Putamen (tissue), 1 donor: ENCODE measurements around the gene PDE9A.
"Not testable (repeated sequence)": the region's sequence is repeated elsewhere in the genome, so short reads cannot be mapped to it uniquely, and the experiment has no call there.

ENCODE experiments used
- DNase-seq: peaks from one replicate; pipeline ENCODE4 v3.0.0-alpha.2; 2016; ENCODE audit warnings: low spot score

PDE9A gene

DNA sequence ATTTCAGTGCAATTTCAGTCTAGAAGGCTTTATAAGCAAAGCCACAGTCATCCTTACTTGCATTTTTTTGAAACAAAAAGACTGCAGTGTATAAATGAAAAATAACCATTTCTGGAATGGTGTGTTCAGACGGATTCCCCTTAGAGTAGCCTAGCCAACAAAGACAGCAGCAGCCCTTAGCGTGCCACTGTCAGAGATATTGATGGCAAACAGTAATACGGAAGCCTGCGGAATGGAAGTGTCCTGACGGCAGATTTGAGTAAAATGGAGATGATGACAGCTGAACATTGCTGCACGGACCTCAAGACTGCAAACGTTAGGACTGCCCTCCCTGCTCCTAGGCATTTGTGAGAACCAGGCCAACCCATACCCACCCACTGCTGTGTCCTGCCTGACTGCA is 54.7 kb downstream of the PDE9A start:
- no peak for DNase-seq

DNA sequence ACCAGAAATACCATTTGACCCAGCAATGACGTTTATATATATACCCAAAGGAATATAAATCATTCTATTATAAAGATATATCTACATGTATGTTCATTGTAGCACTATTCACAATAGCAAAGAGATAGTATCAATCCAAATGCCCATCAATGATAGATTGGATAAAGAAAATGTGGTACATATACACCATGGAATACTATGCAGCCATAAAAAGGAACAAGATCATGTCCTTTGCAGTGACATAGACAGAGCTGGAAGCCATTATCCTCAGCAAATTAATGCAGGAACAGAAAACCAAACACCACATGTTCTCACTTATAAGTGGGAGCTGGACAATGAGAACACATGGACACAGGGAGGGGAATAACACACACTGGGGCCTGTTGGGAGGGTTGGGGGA is 55.5 kb downstream of the PDE9A start:
- not testable (repeated sequence) for DNase-seq

DNA sequence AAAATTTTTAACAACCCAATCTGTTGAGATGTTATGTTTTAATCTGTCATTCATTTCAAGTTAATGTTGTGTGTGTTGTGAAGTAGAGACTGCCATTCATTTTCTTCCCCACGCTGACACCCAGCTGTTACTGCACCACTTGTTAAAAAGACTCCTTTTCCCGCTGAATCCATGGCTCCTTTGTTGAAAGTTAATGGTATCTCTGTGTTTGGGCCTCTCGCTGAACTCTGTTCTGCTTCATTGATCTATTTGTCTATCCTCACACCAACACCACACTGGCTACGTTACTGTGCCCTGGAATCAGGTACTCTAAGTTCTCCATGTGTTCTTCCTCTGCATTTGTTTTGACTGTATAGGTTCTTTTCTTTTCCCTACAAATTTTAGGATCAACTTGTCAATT is 58.2 kb downstream of the PDE9A start:
- no peak for DNase-seq

DNA sequence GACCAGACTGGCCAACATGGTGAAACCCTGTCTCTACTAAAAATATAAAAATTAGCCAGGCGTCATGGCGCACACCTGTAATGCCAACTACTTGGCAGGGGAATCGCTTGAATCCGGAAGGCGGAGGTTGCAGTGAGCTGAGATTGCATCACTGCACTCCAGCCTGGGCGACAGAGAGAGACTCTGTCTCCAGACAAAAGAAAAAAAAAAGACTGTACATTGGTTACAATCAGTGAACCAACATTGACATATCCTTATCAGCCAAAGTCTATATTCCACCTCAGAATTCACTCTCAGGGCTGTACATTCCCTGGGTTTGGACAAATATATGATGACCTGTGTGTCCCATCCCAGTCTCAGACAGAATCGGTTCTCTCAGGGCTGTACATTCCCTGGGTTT is 62.0 kb downstream of the PDE9A start:
- not testable (repeated sequence) for DNase-seq

DNA sequence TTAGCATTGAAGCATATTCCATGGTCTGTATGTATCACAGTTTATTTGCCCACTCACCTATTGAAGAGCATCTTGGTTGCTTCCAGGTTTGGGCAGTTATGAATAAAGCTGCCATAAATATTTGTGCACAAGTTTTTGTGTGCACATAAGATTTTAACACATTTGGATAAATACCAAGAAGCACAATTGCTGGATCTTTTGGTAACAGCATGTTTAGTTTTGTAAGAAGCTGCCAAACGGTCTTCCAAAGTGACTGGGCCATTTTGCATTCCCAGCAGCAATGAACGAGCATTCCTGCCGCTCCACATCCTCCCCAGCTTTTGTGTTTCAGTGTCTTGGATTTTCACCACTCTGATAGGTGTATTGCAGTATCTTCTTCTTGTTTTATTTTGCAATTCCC is 62.7 kb downstream of the PDE9A start:
- no peak for DNase-seq

DNA sequence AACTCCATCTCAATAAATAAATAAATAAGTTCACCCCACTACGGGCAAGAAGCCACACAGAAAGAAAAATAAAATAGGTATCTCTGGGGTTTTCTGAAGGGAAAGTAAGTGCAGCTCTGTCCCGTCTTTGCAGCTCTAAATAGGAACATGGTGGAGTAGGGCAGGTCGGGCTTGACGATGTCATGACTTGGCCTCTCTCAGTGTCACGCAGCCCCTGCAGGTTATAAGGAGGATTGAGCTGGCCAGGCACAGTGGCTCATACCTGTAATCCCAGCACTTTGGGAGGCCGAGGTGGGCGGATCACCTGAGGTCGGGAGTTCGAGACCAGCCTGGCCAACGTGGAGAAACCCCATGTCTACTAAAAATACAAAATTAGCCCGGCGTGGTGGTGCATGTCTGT is 67.1 kb downstream of the PDE9A start:
- DNase-seq = not testable (repeated sequence)

DNA sequence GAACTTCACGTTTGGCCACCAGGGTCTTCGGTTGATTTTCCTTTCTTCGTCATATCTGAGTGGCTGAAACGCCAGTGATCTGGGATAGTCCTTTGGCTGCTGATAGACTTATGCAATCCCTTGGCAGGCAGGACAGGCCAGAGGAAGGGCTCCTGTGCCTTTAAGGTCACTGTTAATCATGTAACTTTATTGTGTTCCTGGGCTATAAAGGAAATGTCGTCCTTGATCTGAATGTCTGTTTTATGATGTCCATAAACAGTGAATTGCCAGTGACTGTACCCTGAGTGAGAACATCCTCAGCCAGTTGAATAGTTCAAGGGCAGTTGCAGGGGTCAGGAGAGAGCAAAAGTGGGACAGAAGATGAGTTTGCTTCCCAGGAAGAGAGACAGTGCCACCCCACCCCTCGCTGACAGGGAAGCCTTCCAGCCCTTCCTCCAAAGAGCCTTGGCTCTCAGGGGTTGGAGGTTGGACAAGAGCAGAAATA is 68.0 kb downstream of the PDE9A start:
- no peak for DNase-seq

DNA sequence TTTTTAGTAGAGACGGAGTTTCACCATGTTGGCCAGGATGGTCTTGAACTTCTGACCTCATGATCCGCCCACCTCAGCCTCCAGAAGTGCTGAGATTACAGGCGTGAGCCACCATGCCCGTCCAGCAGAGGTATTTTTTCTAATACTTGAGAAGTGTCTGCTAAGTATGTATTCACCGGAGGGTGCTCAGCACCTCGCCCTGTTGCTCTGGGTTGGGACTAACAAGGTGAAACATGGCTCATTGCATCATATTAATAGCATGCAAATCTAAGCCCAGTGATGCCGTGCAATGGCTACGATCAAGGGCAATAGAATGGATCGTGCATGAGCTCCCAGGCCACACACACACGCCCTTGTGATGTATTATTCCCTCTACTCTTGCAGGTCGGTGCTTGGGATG is 68.7 kb downstream of the PDE9A start:
- no peak for DNase-seq

DNA sequence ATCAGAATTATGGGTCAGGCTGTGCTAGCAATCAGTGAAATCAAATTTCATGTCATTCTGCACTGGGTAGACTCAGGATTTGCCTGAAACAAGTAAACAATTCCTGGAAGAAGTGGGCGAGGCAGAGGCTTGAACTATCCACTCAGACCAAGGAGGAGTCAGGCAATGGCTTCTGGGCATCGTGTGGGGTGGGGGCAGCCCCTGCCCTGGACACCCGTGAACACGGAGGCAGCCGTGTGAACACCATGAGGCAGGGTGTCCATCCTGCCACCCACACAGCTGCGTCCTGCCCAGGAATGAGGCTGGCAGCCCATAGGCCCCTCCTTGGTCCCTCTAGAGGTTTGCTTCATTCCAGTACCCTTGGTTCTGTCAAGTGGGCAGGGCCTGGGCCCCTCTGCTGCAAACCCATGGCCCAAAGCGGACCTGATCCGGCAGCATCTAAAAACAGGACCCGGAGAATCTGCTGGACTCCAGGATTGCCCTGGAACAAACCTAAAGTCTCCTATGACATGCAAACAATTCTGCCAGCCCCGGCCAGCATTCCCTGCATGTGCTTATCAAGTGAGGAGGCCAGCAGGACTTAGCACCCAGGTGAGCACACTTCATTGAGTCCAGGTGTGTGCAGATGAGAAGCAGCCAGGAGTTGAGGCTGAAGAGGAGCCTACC is 69.5 kb downstream of the PDE9A start:
- no peak for DNase-seq

DNA sequence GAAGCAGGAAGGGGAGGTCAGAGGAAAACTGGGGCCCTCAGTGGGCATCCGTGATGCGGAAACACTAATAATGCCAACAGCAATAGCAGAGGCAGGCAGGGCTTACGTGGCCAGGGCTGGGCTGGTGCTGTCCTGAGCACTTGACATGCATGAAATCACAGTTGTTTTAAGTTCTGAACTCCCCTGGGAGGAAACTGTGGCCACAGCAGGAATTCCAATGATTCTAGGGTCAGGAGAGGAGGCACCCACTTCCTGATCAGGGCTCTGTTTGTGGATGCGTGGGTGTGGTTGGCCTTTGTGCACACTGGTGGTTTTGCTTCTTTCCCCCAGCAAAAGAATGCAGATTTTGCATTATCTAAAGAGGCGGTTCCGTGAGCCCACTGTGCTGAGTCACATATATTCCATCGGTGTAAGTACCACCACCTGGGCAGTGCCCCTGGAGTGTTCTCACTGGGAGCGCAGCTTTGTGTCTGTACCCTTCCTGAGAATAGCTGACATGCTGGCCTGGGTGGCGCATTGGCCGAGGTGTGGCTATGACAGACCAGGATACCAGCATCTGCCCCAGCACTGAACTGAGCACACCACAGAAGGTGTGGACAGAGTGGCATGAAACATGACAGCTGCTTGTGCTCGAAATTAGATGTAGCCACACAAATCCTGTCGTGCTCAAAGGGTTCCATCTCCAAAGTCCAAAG is 71.0 kb downstream of the PDE9A start:
- DNase-seq = no peak

DNA sequence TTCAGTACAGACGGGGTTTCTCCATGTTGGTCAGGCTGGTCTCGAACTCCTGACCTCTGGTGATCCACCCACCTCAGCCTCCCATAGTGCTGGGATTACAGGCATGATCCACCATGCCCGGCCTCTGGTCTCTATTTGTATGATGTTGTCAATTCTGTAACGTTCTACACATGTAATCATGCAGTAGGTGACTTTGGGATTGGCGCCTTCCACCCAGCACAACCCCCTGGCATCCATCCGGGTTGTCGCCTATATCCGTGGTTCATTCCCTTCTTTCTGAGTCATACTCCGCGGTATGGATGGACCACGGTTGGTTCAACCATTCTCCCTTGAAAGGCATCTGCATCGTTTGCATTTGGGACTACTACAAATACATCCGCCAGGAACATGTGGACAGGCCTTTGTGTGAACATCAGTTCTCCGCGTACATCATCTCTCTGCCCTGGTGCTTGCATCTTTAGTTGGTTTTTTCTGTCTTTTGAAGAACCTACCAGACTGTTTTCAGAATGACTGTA is 72.1 kb downstream of the PDE9A start:
- no peak for DNase-seq

DNA sequence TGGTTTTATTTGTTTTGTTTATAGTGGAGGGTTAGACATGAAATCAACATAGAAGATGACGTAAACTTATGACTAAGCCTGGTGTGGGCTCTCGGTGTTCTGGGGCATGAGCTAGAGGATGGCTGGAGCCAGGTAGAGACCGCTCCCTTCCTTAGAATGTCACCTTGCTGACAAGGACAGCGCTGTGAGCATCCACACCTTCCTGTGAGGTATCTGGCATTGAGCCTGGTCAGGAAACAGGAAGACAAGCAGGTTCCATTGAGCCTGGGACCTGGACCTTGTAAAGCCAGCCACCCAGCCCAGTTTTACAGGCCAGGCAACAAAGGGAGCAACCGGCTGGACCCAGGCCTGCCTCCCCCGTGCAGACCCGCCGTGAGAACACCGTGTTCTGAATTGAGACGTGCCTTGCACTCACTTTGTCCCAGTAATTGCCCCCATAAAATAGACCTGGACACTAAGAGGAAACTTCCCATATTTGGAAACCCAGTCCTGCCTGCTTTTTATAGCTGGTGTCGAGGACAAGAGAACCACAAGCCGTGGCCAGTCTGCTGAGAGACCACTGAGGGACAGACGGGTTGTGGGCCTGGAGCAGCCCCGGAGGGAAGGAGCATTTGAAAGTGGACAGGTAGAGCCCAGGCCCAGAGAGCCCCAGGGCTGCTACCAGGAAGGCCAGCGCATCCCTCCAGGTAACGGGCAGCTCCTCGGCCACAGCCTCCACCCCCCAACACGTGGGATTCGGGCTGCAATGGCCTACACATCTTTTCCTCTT is 78.0 kb downstream of the PDE9A start:
- no peak for DNase-seq

DNA sequence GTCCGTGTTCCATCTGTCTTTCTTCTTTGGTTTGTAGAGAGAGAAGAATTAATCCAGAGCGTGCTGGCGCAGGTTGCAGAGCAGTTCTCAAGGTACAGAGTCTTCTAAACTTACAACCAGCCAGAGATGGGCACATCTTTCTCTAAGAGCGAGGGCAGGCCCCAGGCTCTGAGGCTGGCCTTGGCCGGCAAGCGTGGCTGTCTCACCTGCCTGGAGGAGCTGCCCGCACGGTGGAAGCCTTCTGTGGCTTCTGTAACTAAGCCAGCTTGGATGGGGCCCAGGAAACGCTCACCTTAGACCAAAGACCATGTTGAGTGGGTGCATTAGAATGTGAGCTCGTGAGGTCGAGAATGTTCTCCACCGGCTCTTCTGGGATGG is 78.6 kb downstream of the PDE9A start:
- DNase-seq = no peak

DNA sequence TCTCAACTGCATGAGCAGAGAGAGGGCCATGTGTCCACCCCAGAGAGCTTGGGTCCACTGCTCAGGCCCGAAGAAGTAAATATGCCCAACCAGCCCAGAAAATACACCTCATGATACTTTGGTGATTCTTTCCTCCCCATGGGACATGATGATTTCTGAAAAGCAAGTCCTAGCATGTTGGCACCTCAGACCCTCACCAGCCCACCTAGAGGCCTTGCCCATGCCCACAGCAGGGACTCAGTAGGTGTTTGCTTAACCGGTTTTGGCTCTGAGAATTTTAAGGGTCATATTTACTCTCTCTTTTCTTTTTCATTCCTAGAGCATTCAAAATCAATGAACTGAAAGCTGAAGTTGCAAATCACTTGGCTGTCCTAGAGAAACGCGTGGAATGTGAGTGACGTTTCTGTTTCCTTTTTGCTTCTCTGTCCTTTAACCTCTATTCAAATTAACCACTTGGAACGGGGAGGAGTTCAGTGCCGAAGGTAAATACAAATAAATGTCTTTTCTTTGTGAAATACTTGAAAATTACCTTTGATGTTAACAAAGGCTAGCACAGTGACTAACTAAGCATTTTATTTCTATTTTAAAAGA is 79.7 kb downstream of the PDE9A start:
- DNase-seq = peak; percentile 47

DNA sequence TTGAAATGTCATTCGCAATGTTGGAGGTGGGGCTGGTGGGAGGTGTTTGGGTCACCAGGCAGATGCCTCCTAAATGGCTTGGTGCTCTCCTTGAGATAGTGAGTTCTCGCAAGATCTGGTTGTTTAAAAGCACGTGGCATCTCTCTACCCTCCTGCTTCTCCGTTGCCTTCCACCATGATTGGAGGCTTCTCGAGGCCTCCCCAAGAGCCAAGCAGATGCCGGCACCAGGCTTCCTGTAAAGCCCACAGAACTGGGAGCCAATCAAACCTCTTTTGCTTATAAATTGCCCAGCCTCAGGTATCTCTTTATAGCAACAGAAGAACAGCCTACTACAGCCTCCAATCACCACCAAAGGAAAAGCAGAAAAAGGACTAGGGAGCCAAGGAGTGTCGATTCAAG is 80.5 kb downstream of the PDE9A start:
- no peak for DNase-seq

DNA sequence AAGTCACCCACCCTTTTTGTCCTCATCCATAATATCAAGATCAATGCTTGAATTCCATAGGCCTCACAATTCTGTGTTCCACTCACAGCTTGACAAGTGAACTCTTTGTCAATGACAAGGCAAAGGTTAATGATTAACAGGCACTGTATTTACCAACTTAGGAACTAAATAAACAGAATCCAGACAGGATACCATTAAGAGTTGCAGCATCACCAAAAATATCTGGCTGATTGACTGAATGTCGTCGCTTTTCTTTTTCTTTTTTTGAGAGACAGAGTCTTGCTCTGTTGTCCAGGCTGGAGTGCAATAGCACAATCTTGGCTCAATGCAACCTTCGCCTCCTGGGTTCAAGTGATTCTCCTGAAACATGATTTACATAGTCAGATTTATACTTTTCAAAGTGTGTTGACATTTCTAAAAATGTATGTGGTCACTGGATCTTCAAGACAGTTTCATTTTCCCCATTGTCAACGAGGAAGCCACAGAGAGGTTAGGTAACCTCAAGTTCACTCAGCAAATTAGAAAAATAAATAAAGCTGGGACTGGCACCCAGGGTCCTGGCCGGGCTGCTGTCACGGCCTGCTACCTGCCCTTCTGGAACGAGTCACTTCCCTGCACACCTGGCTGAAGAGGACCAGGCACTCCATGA is 81.0 kb downstream of the PDE9A start:
- no peak for DNase-seq

DNA sequence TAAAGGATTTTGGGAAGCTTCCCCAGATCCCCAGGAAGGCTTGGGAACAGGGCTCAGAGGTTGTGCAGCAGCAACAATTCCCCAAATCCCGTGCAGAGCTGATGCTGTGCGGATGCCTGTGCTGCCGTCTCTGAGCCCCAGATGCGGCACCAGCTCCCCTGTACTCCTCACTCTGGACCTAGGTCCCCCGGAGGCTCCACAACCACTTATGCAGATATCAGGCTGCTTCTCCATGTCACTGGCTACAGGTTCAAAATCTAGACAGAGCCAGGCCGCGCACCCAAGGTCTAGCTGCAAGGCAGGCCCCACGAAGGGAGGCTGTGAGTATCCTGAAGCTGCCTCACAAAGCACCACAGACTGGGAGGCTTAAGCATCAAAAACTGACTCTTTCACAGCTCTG is 81.6 kb downstream of the PDE9A start:
- no peak for DNase-seq

DNA sequence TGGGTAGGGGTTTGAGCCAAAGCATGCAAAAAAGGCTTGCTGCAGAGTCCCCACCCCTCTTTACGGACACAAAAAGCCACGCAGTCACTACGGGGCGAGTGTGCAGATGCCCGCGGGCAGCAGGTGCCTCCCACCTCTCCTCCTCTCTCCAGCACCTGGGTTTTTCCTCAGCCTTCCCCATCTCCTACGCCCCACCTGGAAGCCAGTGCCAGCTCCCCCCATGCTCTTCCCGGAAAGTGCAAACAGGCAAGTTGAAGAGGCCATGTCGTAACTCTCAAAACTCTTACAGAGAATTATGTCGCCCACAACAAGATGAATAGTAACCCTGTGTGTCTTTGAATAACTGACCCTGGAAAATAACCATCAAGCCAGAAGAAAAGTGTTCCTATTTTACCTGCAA is 82.5 kb downstream of the PDE9A start:
- DNase-seq = no peak

DNA sequence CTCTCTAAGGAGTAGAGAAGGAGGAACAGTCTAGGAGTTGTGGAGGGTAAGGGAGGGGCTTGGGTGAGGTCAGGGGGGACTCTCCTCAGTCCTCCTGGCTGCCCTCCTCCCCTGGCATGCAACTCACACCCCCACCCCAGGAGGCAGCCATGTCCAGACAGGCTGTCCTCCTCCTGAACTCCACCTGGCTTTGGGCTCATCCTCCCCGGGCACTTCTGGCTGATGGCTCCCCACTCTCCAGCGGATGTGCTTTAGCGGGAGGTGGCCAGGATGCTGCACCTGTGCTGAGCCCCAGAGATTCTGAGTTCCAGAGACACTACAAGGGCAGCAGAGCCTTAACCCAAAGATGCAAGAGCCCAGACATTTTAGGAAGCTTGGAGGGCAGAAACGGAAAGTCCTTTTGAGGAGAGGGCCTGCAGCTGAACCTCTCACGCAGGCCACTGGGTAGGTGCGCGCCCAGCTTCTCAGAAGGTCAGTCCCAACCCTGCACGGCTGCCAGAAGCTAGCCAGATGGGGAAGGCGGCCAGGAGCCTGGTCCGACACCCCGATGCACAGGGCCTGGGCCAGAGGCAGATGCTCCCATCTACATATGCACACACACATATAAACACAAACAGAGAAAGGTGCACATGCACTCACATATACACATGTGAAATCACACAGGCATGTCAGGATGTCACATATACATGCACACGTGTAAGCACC is 83.4 kb downstream of the PDE9A start:
- DNase-seq = no peak

DNA sequence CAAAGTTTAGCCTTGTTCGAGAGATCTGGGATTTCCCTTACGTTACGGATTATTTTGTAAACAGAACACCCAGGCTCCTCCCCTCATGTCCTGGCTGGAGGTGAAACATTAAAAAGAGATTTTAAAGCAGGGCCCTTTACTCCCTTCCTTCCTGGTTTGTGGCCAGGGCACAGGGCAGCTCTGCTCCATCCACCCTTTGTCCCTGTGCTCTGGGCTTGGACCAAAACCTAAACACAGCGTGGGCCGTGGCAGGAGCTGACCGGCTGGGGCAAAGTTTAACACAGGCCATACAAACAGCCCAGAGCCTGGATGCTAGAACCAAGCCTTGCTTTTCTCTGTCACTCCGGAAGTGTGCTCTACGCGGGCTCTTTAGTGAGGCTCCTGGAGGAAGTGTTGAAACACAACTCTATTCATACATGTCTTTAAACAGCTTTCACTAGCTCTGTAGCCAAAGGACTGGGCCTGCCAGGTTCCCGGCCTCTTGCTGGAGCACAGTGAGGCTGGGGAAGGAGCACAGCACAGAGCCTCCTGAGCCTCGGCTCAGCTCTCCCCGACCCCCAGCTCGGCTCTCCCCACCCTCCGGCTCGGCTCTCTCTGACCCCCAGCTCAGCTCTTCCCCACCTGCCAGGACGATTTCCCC is 84.7 kb downstream of the PDE9A start:
- DNase-seq = peak; percentile 58
